DMS 273 (cell line): ENCODE measurements around the gene GMDS.

Source experiments
- DNase-seq: peaks from one replicate; lab custom pipeline; 2025; ENCODE audit not compliant: unreplicated experiment; lab: John Stamatoyannopoulos, UW

The GMDS gene

GRCh38 chr6:2242311-2242710, 3.1 kb downstream of the GMDS start:
- no peak for DNase-seq

- DNase-seq = no peak
Measured at GRCh38 chr6:2240961-2241360, 4.4 kb downstream of the GMDS start.

- DNase-seq = peak; percentile 33
Measured at GRCh38 chr6:2237001-2237400, 8.4 kb downstream of the GMDS start.

- DNase-seq = peak; percentile 70
Measured at GRCh38 chr6:2235777-2236495, 9.5 kb downstream of the GMDS start.

- no peak for DNase-seq
Measured at GRCh38 chr6:2232445-2232844, 13.0 kb downstream of the GMDS start.

GRCh38 chr6:2231438-2231837, 14.0 kb downstream of the GMDS start:
- DNase-seq = no peak

- no peak for DNase-seq
Measured at GRCh38 chr6:2230659-2231277, 14.6 kb downstream of the GMDS start.

GRCh38 chr6:2229742-2230141, 15.7 kb downstream of the GMDS start:
- DNase-seq = no peak

GRCh38 chr6:2229039-2229438, 16.4 kb downstream of the GMDS start:
- DNase-seq = no peak

- DNase-seq = no peak
Measured at GRCh38 chr6:2228392-2228791, 17.0 kb downstream of the GMDS start.

GRCh38 chr6:2226775-2227174, 18.6 kb downstream of the GMDS start:
- DNase-seq = no peak

- no peak for DNase-seq
Measured at GRCh38 chr6:2225422-2226392, 19.7 kb downstream of the GMDS start.

GRCh38 chr6:2224847-2225382, 20.5 kb downstream of the GMDS start:
- no peak for DNase-seq

GRCh38 chr6:2222275-2222842, 23.0 kb downstream of the GMDS start:
- DNase-seq = no peak

- DNase-seq = no peak
Measured at GRCh38 chr6:2221726-2222274, 23.6 kb downstream of the GMDS start.

GRCh38 chr6:2220154-2220553, 25.3 kb downstream of the GMDS start:
- no peak for DNase-seq

GRCh38 chr6:2218866-2219265, 26.5 kb downstream of the GMDS start:
- no peak for DNase-seq

- DNase-seq = no peak
Measured at GRCh38 chr6:2216794-2217383, 28.5 kb downstream of the GMDS start.

GRCh38 chr6:2215342-2215741, 30.1 kb downstream of the GMDS start:
- DNase-seq = no peak

GRCh38 chr6:2213086-2213485, 32.3 kb downstream of the GMDS start:
- no peak for DNase-seq
